ENCODE data around the gene TIMM22. TPM values are rescaled to one million over a fixed set of nuclear protein-coding genes. Genes with fewer than 3 reads are reported as not detected.

The TIMM22 gene
- total and polyA plus RNA-seq, 2 of the 13 experiments (the other 11 are each of a cell fraction or from before 2014, with no cell fraction given), result 6.2 to 15.5 TPM

- TF ChIP-seq ZHX1 (CRISPR knock-in tag; IDR thresholded peaks at IDR 0.05; ENCODE audit: low read depth), result peak; percentile 57; the same call in 1 of the 2 replicates
- TF ChIP-seq MLXIP (CRISPR knock-in tag; IDR thresholded peaks at IDR 0.05; ENCODE audit: borderline replicate concordance), result 0 out of 2 replicates have a peak, but pooled peaks have one; percentile 34
- no peak for TF ChIP-seq SOX6 (IDR thresholded peaks at IDR 0.05)
- peak; percentile 82 for TF ChIP-seq SOX6 (CRISPR knock-in tag; IDR thresholded peaks at IDR 0.05)
- TF ChIP-seq ZNF407 (CRISPR knock-in tag; IDR thresholded peaks at IDR 0.05; ENCODE audit: not compliant biosample characterization), result peak; percentile 94
- TF ChIP-seq NR2F1 (CRISPR knock-in tag; IDR thresholded peaks at IDR 0.05), result peak in 1 of 2 experiments; percentile 40; a peak in 2 of 4 replicates
- TF ChIP-seq FOXP1 (IDR thresholded peaks at IDR 0.05), result no peak
- TF ChIP-seq FOXP1 (CRISPR knock-in tag; IDR thresholded peaks at IDR 0.05), result peak; percentile 28; the same call in 1 of the 2 replicates
- TF ChIP-seq ZNF337 (CRISPR knock-in tag; IDR thresholded peaks at IDR 0.05; ENCODE audit: borderline replicate concordance, low read depth), result peak; percentile 83; the same call in 1 of the 2 replicates
These were observed at the start of gene TIMM22 (continued) for GRCh38 chr17:996554-997344.
